Suprapubic skin (tissue), 4 donors: ENCODE data around the gene GFM1. TPM values are rescaled to one million over a fixed set of nuclear protein-coding genes. Genes with fewer than 3 reads are reported as not detected.

ENCODE experiments used
- DNase-seq, 2 donors: peaks; one replicate each; pipeline ENCODE4 v3.0.0-alpha.2; 2019; ENCODE audit warnings: low spot score in 2 of 2
- H3K27ac ChIP-seq: fragments of 200-600 bp; sonication (generic); one replicate; pipeline ENCODE4 v1.5.1; 2019
- H3K27me3 ChIP-seq: fragments of 200-600 bp; sonication (generic); one replicate; pipeline ENCODE4 v1.5.1; 2019
- H3K36me3 ChIP-seq: fragments of 200-600 bp; sonication (generic); one replicate; pipeline ENCODE4 v1.5.1; 2019
- H3K4me1 ChIP-seq: fragments of 200-600 bp; sonication (generic); one replicate; pipeline ENCODE4 v1.5.1; 2019
- H3K4me3 ChIP-seq: fragments of 200-600 bp; sonication (generic); one replicate; pipeline ENCODE4 v1.5.1; 2019; ENCODE audit warnings: mild to moderate bottlenecking
- H3K9me3 ChIP-seq: fragments of 200-600 bp; sonication (generic); one replicate; pipeline ENCODE4 v1.5.1; 2019
- EP300 ChIP-seq: sonication (generic); formaldehyde crosslinking; IDR thresholded peaks from one replicate; pipeline ENCODE4 v1.6.1; 2017; ENCODE audit warnings: antibody characterized with exemption
- POLR2A ChIP-seq, 2 donors: fragments of 450-650 bp; IDR thresholded peaks; one replicate each; pipeline ENCODE4 v1.6.1; 2017; ENCODE audit warnings: antibody characterized with exemption in 2 of 2, mild to moderate bottlenecking in 2 of 2, moderate library complexity in 2 of 2
- POLR2AphosphoS5 ChIP-seq, 3 donors: sonication (generic); formaldehyde crosslinking; IDR thresholded peaks; one replicate each; pipeline ENCODE4 v1.6.1; 2017; ENCODE audit warnings: antibody characterized with exemption in 3 of 3
- WGBS: methylation state at CpG from one replicate; pipeline ENCODE4 v1.1.5; 2018; 5-methylcytosine and 5-hydroxymethylcytosine counted together
- total RNA-seq, 4 donors: library from RNA; depleted of rRNA; stranded (reverse); fragments of >200 nt; gene quantifications; one replicate each; pipeline ENCODE4 v1.1.0, GENCODE V29; 2016
- TF ChIP-seq, protein P1 (sequence below), 2 donors: fragments of 200-600 bp in 1 of 2; fragments of 450-650 bp in 1 of 2; sonication (generic) in 1 of 2; IDR thresholded peaks; one replicate each; pipeline ENCODE4 v1.5.1; 2016 to 2019; ENCODE audit warnings: antibody characterized with exemption in 2 of 2, mild to moderate bottlenecking in 1 of 2, moderate library complexity in 1 of 2

Gene GFM1
- total RNA-seq, 4 donors from 2014 or later, result 33.5 to 47.6 (median 41.3) TPM

DNA sequence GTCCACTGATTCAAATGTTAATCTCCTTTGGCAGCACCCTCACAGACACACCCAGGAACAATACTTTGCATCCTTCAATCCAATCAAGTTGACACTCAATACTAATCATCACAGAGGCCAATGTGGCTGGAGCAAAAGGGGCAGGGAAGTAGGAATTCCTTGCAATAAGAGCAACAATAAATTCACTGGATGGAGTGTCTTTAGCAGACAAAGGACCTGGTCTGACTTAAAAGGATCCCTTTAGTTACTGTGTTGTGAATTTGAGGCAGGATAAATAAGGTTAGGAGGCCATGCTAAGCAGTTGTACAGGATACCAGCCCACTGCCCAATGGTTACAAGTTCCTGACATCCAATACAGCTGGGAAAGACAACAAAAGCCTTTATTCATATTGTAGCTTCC, 12.3 kb upstream of the GFM1 start:
- H3K27me3 ChIP-seq, result no peaks in the 10 kb centered on the region
- H3K9me3 ChIP-seq, result no peaks in the 10 kb centered on the region
- H3K4me3 ChIP-seq, result no peak overlapping the region
- H3K27ac ChIP-seq, result no peak overlapping the region
- DNase-seq, result no peak
- TF ChIP-seq EP300 (no peak), POLR2A (IDR thresholded peaks at IDR 0.05) (no peak), POLR2AphosphoS5 (IDR thresholded peaks at IDR 0.05) (no peak)
- TF ChIP-seq, protein P1, sequence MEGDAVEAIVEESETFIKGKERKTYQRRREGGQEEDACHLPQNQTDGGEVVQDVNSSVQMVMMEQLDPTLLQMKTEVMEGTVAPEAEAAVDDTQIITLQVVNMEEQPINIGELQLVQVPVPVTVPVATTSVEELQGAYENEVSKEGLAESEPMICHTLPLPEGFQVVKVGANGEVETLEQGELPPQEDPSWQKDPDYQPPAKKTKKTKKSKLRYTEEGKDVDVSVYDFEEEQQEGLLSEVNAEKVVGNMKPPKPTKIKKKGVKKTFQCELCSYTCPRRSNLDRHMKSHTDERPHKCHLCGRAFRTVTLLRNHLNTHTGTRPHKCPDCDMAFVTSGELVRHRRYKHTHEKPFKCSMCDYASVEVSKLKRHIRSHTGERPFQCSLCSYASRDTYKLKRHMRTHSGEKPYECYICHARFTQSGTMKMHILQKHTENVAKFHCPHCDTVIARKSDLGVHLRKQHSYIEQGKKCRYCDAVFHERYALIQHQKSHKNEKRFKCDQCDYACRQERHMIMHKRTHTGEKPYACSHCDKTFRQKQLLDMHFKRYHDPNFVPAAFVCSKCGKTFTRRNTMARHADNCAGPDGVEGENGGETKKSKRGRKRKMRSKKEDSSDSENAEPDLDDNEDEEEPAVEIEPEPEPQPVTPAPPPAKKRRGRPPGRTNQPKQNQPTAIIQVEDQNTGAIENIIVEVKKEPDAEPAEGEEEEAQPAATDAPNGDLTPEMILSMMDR (IDR thresholded peaks at IDR 0.05), result no peak
- H3K4me1 ChIP-seq, result no peaks in the 10 kb centered on the region
- H3K36me3 ChIP-seq, result no peaks in the 10 kb centered on the region

DNA sequence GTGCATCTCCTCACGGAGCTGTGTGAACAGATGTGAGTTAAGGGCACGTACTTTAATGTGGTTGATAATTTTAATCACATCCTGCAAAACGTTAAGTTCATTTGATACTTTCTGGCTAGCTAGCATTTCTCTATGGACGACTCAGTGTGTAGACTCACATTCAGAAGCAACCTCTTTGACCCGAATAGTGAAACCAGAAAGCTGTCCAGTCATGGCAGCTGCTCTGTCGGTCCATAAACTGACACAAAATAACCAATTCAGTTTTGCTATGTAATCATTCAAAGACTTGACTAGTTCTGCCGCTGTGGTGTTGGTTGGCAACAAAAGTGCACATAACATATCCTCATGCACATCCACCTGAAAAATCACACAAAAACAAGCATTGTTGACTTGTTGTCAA, 3.7 kb upstream of the GFM1 start:
- no peaks in the 10 kb centered on the region for H3K36me3 ChIP-seq
- 84% methylated on average over 7 of the region's 7 CpGs for WGBS
- H3K9me3 ChIP-seq, result no peaks in the 10 kb centered on the region
- no peak for TF ChIP-seq POLR2A (IDR thresholded peaks at IDR 0.05)
- no peak for TF ChIP-seq POLR2AphosphoS5 (IDR thresholded peaks at IDR 0.05)
- no peak overlapping the region for H3K4me3 ChIP-seq
- no peak overlapping the region for H3K27ac ChIP-seq
- H3K27me3 ChIP-seq, result no peaks in the 10 kb centered on the region
- no peak for DNase-seq
- H3K4me1 ChIP-seq, result peaks cover 13% of the 10 kb centered on the region

DNA sequence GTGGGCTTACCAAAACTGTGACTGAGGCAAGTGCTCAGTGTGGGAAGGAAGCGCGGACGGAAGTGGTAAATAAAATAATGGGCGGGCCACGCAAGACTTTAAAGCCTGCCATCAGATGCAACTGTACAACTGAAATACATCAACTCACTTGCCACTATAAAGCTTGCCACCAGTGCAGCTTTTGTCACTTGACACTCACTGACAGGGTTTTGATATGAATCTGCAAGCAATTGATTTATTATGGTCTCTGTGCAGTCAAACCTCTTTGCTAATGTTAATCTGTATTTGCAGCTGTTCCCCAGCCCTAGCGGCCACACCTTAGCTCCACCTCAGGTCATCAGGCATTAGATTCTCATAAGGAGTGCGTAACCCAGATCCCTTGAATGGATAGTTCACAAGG, 2.3 kb upstream of the GFM1 start:
- Histone ChIP-seq H3K27ac (no peak overlapping the region), H3K4me1 (peaks cover 23% of the 10 kb centered on the region), H3K9me3 (no peaks in the 10 kb centered on the region), H3K4me3 (no peak overlapping the region), H3K27me3 (no peaks in the 10 kb centered on the region), H3K36me3 (no peaks in the 10 kb centered on the region)
- no peak for DNase-seq
- whole genome bisulfite sequencing, result 92% methylated on average over 7 of the region's 7 CpGs
- TF ChIP-seq POLR2AphosphoS5 (IDR thresholded peaks at IDR 0.05), result no peak
- no peak for TF ChIP-seq EP300
- TF ChIP-seq, protein P1 (IDR thresholded peaks at IDR 0.05), result no peak
- no peak for TF ChIP-seq POLR2A (IDR thresholded peaks at IDR 0.05)

DNA sequence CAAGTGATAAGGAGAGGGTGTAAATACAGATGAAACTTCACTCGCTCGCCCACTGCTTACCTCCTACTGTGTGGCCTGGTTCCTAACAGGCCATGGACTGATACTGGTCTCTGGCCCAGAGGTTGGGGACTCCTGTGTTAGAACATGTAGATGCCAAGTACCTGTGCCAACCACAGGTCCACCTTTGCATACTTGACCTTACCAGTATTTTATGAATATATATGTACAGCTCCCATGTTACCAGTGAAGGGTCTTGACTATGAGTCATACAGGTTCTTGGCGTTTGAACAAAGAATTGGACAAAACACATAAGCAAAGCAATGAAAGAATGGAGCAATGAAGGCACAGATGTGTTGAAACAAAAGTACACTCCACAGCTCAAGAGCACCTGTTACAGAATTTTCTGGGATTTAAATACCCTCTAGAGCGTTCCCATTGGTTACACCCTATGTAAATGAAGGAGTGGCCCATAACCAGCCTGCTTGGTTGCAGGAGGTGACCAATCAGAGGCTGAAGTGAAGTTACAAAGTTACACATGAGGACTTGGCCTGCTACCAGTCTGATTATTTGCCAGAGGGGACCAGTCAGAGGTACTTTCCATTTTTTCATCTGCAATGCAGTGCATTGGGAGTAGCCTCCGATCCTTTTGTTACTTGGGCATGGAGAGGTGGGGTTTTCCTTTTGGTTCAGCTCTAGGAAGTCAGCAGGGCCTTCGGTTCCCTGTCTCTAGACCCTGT, 1.7 kb upstream of the GFM1 start:
- Histone ChIP-seq H3K4me3 (no peak overlapping the region), H3K4me1 (peaks cover 23% of the 10 kb centered on the region), H3K9me3 (no peaks in the 10 kb centered on the region), H3K27ac (no peak overlapping the region), H3K36me3 (no peaks in the 10 kb centered on the region), H3K27me3 (no peaks in the 10 kb centered on the region)
- no peak for DNase-seq
- 69% methylated on average over 6 of the region's 6 CpGs for WGBS
- TF ChIP-seq, protein P1 (IDR thresholded peaks at IDR 0.05), result no peak
- TF ChIP-seq EP300, result no peak
- TF ChIP-seq POLR2A (IDR thresholded peaks at IDR 0.05), result no peak
- TF ChIP-seq POLR2AphosphoS5 (IDR thresholded peaks at IDR 0.05), result no peak

DNA sequence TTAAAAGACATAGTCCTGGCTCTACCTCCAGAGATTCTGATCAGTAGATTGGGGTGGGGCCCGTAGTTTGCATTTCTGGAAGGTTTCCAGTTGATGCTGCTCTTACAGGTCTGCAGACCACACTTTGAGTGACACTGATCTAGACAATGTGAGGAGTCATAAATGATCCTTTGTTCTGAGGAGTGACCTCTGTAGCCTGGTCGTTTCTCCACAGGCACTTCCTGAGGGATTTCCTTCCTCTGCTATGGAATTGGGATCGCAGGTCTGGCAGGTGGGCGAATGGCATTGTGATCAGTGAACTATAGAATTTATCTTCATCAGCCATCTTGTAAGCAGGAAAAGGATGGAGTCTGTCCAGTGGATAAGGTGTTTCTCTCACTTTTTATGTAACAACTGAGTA, 5.5 kb downstream of the GFM1 start:
- no peak overlapping the region for H3K4me3 ChIP-seq
- no peak overlapping the region for H3K27ac ChIP-seq
- TF ChIP-seq, protein P1 (IDR thresholded peaks at IDR 0.05), result no peak
- TF ChIP-seq EP300 (no peak), POLR2AphosphoS5 (IDR thresholded peaks at IDR 0.05) (no peak), POLR2A (IDR thresholded peaks at IDR 0.05) (no peak)
- DNase-seq, result no peak
- H3K4me1 ChIP-seq, result peaks cover 23% of the 10 kb centered on the region
- peaks cover 34% of the 10 kb centered on the region for H3K36me3 ChIP-seq
- H3K9me3 ChIP-seq, result no peaks in the 10 kb centered on the region
- H3K27me3 ChIP-seq, result no peaks in the 10 kb centered on the region
- WGBS, result 51% methylated on average over 4 of the region's 4 CpGs
